Nephron (organoid): ENCODE measurements around the gene CDH13.

Source experiments
- H3K27ac Mint-ChIP-seq, 3 experiments: 2 replicates each; pipeline ENCODE4 v1.8.0; 2020; ENCODE audit warnings: mixed read lengths in 3 of 3, mild to moderate bottlenecking in 2 of 3, moderate library complexity in 1 of 3
- H3K27me3 Mint-ChIP-seq: 2 replicates; pipeline ENCODE4 v1.8.0; 2021; ENCODE audit warnings: low read depth, mild to moderate bottlenecking, moderate library complexity, mixed read lengths
- H3K36me3 Mint-ChIP-seq: 2 replicates; pipeline ENCODE4 v1.8.0; 2020; ENCODE audit warnings: low read depth, mixed read lengths
- H3K4me1 Mint-ChIP-seq: 2 replicates; pipeline ENCODE4 v1.8.0; 2020; ENCODE audit warnings: mixed read lengths
- H3K4me3 Mint-ChIP-seq, 3 experiments: 2 replicates each; pipeline ENCODE4 v1.8.0; 2020; ENCODE audit warnings: mild to moderate bottlenecking in 3 of 3, mixed read lengths in 3 of 3, moderate library complexity in 2 of 3
- H3K9me3 Mint-ChIP-seq: 2 replicates; pipeline ENCODE4 v1.8.0; 2020; ENCODE audit warnings: mixed read lengths
- TF ChIP-seq, protein P1 (sequence below), 3 experiments: fragments of 200-600 bp; sonication (generic); IDR thresholded peaks; one replicate each; pipeline ENCODE4 v1.5.0; 2021; ENCODE audit warnings: antibody characterized with exemption in 3 of 3; ENCODE audit not compliant: unreplicated experiment in 3 of 3

The CDH13 gene

DNA sequence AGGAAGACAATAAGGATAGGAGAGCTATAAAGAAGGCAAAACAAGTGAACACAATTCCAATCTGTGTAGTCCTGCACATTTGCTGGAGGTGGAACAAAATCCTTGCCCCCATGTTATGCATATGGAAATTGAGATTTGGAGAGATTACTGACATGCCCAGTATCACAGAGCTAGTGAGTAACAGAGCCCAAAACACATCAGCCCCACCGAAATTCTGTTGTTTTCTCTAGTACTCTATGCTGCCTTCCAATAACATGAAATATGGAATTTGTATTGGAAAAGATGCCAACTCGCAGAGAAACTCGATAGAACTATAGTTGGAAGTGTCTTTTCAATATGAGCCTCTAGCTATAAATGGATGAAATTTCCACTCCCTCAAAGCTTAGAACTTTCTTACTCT is 456.6 kb downstream of the CDH13 start:
- no peak overlapping the region for H3K27ac Mint-ChIP-seq
- H3K27me3 Mint-ChIP-seq, result peaks cover 5% of the 10 kb centered on the region
- TF ChIP-seq, protein P1, sequence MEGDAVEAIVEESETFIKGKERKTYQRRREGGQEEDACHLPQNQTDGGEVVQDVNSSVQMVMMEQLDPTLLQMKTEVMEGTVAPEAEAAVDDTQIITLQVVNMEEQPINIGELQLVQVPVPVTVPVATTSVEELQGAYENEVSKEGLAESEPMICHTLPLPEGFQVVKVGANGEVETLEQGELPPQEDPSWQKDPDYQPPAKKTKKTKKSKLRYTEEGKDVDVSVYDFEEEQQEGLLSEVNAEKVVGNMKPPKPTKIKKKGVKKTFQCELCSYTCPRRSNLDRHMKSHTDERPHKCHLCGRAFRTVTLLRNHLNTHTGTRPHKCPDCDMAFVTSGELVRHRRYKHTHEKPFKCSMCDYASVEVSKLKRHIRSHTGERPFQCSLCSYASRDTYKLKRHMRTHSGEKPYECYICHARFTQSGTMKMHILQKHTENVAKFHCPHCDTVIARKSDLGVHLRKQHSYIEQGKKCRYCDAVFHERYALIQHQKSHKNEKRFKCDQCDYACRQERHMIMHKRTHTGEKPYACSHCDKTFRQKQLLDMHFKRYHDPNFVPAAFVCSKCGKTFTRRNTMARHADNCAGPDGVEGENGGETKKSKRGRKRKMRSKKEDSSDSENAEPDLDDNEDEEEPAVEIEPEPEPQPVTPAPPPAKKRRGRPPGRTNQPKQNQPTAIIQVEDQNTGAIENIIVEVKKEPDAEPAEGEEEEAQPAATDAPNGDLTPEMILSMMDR (IDR thresholded peaks at IDR 0.05; ENCODE audit: unreplicated experiment in 3 of 3), result no peak
- H3K9me3 Mint-ChIP-seq, result peaks cover 3% of the 10 kb centered on the region
- no peaks in the 10 kb centered on the region for H3K36me3 Mint-ChIP-seq
- no peaks in the 10 kb centered on the region for H3K4me1 Mint-ChIP-seq
- no peak overlapping the region for H3K4me3 Mint-ChIP-seq

DNA sequence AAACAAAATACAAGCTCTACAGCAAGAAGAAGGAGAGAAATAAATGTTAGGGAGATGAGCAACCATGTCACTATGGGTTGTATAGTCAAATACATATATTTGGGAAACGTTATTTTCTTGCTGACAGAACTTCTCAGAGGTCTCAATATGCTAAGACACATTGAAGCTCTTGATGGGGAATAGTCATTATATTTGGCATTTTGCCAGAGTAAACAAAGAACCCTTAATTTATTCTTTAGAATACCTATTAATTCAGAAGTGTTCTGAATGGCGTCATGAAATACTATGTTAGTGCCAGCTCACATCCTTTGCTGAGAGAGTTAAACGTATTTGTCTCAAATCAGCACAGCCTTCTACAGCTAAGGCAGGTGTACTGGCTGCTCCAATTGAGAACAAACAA is 458.9 kb downstream of the CDH13 start:
- no peaks in the 10 kb centered on the region for H3K4me1 Mint-ChIP-seq
- peaks cover 3% of the 10 kb centered on the region for H3K9me3 Mint-ChIP-seq
- H3K36me3 Mint-ChIP-seq, result no peaks in the 10 kb centered on the region
- H3K4me3 Mint-ChIP-seq, result no peak overlapping the region
- H3K27me3 Mint-ChIP-seq, result peaks cover 3% of the 10 kb centered on the region
- H3K27ac Mint-ChIP-seq, result no peak overlapping the region
- TF ChIP-seq, protein P1 (IDR thresholded peaks at IDR 0.05; ENCODE audit: unreplicated experiment in 3 of 3), result no peak

DNA sequence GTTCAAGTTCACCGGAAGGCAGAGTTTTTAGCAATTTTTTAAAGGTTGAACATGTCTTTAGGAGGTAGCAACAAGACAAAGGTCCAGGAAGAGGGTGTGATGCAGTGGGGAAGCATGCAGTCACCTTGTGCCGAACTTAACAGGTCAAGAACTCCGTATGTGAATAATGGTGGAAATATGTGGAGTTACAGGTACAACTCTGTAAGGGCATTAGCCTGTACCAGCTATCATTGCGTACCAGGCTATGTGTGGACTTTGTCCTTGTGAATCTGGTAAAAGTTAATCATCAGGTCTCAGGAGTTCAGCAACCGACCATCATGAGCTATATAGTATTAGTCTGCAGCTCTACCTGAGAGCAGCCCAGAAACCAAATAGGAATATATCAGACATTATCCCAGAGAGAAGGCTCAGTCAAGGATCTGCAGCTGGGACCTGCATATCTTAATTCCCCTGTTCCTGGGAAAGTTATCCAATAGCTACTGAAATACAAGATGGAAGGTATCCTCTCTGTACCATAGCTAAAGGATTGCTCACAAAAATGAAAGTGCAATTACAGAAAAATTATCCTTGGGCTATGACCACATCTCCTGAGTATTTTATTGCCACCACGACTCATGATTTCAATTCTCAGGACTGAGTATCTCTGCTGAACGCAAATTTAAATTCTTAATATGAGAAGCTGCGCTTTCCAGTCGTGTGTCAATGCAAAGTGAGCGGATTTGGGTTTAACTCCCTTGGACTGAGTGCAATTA is 469.3 kb downstream of the CDH13 start:
- Mint-ChIP-seq H3K27ac (no peak overlapping the region), H3K4me3 (no peak overlapping the region), H3K27me3 (no peaks in the 10 kb centered on the region), H3K9me3 (peaks cover 22% of the 10 kb centered on the region), H3K4me1 (no peaks in the 10 kb centered on the region), H3K36me3 (no peaks in the 10 kb centered on the region)
- TF ChIP-seq, protein P1 (IDR thresholded peaks at IDR 0.05; ENCODE audit: unreplicated experiment in 3 of 3), result no peak

DNA sequence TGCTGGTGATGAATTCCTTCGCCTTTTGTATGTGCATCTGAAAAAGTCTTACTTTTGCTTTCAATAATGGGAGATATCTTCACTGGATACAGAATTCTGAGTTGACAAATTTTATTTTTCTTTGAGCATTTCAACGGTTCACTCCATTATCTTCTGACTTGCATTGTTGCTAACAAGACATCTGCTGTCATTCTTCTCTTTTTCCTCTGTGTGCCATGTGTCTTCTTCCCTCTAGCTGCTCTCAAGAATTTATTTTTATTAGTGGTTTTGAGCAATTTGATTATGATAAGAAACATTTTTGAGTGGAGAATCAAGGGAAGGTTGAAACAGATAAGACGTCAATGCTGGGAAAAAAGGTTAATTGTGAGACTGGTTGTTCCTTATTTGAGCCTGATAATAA is 471.8 kb downstream of the CDH13 start:
- Mint-ChIP-seq H3K9me3 (peaks cover 17% of the 10 kb centered on the region), H3K36me3 (no peaks in the 10 kb centered on the region), H3K27me3 (no peaks in the 10 kb centered on the region)

DNA sequence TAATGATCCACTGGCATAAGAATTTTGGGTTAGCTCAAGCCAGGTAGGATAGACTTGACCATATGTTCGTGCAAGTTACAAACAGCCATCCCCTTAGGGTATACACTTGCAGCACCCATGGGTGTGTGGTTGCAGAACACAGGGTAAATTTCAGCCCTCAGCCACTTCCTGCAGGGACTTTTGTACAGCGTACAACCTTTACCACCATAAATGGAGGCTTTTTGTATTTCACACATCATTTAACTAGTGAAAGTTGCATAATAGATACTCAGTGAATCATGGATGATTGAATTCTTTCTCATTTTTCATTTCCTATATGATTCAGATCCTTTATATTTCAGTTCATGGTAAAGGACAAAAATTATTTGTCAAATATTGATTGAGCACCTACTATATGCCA is 473.9 kb downstream of the CDH13 start:
- no peak overlapping the region for H3K4me3 Mint-ChIP-seq
- no peaks in the 10 kb centered on the region for H3K36me3 Mint-ChIP-seq
- no peaks in the 10 kb centered on the region for H3K27me3 Mint-ChIP-seq
- no peaks in the 10 kb centered on the region for H3K4me1 Mint-ChIP-seq
- H3K9me3 Mint-ChIP-seq, result peaks cover 11% of the 10 kb centered on the region
- no peak overlapping the region for H3K27ac Mint-ChIP-seq
- TF ChIP-seq, protein P1 (IDR thresholded peaks at IDR 0.05; ENCODE audit: unreplicated experiment in 3 of 3), result no peak

More for the DNA sequence above, 471.8 kb downstream of the CDH13 start:
- Mint-ChIP-seq H3K4me1 (no peaks in the 10 kb centered on the region), H3K27ac (no peak overlapping the region), H3K4me3 (no peak overlapping the region)
- TF ChIP-seq, protein P1 (IDR thresholded peaks at IDR 0.05; ENCODE audit: unreplicated experiment in 3 of 3), result no peak

DNA sequence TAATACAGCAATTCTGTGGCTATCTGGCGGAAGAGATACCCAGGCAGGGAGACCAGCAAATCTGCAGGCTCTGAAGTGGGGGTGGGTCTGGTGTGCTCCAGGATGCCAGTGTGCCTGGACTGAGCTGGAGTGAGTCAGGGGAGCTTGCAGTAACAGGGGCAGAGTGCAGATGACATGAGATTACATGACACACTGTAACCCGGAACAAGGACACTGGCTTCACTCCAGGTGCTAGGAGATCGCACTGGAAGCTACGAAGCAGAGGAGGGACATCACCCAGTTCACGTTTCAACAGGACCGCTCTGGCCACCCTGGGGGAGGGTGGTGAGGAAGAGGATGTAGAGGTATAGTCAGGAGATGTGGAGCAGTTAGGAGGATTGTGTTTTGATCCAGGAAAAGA is 475.6 kb downstream of the CDH13 start:
- Mint-ChIP-seq H3K27me3 (no peaks in the 10 kb centered on the region), H3K36me3 (no peaks in the 10 kb centered on the region)

More for the DNA sequence above, 475.6 kb downstream of the CDH13 start:
- TF ChIP-seq, protein P1 (IDR thresholded peaks at IDR 0.05; ENCODE audit: unreplicated experiment in 3 of 3), result no peak
- Mint-ChIP-seq H3K4me3 (no peak overlapping the region), H3K4me1 (no peaks in the 10 kb centered on the region), H3K27ac (no peak overlapping the region), H3K9me3 (peaks cover 11% of the 10 kb centered on the region)
